Gastrocnemius medialis (tissue), 4 donors: ENCODE results near the gene KCNIP1. TPM values are rescaled to one million over a fixed set of nuclear protein-coding genes. Genes with fewer than 3 reads are reported as not detected.

Experiments used
- ATAC-seq, 2 donors: fragments of 150-250 bp; one replicate each; pipeline ENCODE4 v1.9.1; 2016
- DNase-seq, 2 donors: peaks; one replicate each; pipeline ENCODE4 v3.0.0-alpha.2; 2019
- H3K27ac ChIP-seq, 4 donors: fragments of 200-600 bp; sonication (generic); 1 replicate in 1 of 4; 2 replicates in 3 of 4; pipeline ENCODE4 v1.5.1; 2016 to 2018; ENCODE audit warnings: mild to moderate bottlenecking in 2 of 4, moderate library complexity in 1 of 4
- H3K27me3 ChIP-seq, 3 donors: fragments of 200-600 bp; sonication (generic) in 2 of 3; 1 replicate in 1 of 3; 2 replicates in 2 of 3; pipeline versions ENCODE4 v1.5.1 to v1.6.0; 2016 to 2019; ENCODE audit warnings: mild to moderate bottlenecking in 1 of 3, moderate library complexity in 1 of 3
- H3K36me3 ChIP-seq, 2 donors: fragments of 200-600 bp; sonication (generic) in 1 of 2; one replicate each; pipeline ENCODE4 v1.5.1; 2017 to 2018
- H3K4me1 ChIP-seq, 2 donors: fragments of 200-600 bp; sonication (generic) in 1 of 2; one replicate each; pipeline ENCODE4 v1.5.1; 2016 to 2017; ENCODE audit warnings: mild to moderate bottlenecking in 2 of 2
- H3K4me3 ChIP-seq, 4 donors: fragments of 200-600 bp; sonication (generic) in 3 of 4; 1 replicate in 1 of 4; 2 replicates in 3 of 4; pipeline ENCODE4 v1.5.1; 2016 to 2019; ENCODE audit warnings: mild to moderate bottlenecking in 2 of 4
- H3K9me3 ChIP-seq, 3 donors: fragments of 200-600 bp; sonication (generic) in 2 of 3; 1 replicate in 1 of 3; 2 replicates in 2 of 3; pipeline ENCODE4 v1.5.1; 2016 to 2019
- CTCF ChIP-seq, 5 experiments: fragments of 450-650 bp in 3 of 5; fragments of 200-600 bp in 2 of 5; sonication (generic) in 2 of 5; IDR thresholded peaks in 4 of 5; conservative IDR thresholded peaks in 1 of 5; 1 replicate in 4 of 5; 2 replicates in 1 of 5; pipeline ENCODE4 v1.5.1; 2016 to 2019; ENCODE audit warnings: antibody characterized with exemption in 5 of 5, mild to moderate bottlenecking in 3 of 5, moderate library complexity in 3 of 5
- POLR2A ChIP-seq, 2 donors: fragments of 450-650 bp; IDR thresholded peaks; one replicate each; pipeline ENCODE4 v1.6.1; 2017; ENCODE audit warnings: antibody characterized with exemption in 2 of 2, mild to moderate bottlenecking in 2 of 2, moderate library complexity in 2 of 2
- in situ Hi-C, 4 donors: fragments of 200-750 bp; cut with MboI; loops; one replicate each; pipeline versions ENCODE4 v1.15.0 to v1.8.0; 2017; ENCODE audit warnings: low sequenced_read_pairs in 4 of 4
- intact Hi-C: fragments of 100-400 bp; cut with DNase I; formaldehyde crosslinking; loops from one replicate; pipeline ENCODE4 v1.15.1; 2023; ENCODE audit warnings: low total_unique reads
- total RNA-seq, 4 donors: library from RNA; depleted of rRNA; stranded (reverse); fragments of >200 nt; gene quantifications; one replicate each; pipeline versions ENCODE4 v1.1.0 to v1.2.3, GENCODE V29; 2016

Gene KCNIP1
- total RNA-seq, 4 donors from 2014 or later = not detected

GRCh38 chr5:170585273-170585948 lies 81.6 kb downstream of the KCNIP1 start:
- DNase-seq = no peak
- Histone ChIP-seq H3K27ac (no peak overlapping the region), H3K9me3 (no peaks in the 10 kb centered on the region), H3K36me3 (no peaks in the 10 kb centered on the region), H3K27me3 (no peaks in the 10 kb centered on the region), H3K4me1 (no peaks in the 10 kb centered on the region), H3K4me3 (no peak overlapping the region)
- TF ChIP-seq POLR2A (IDR thresholded peaks at IDR 0.05) (no peak), CTCF (IDR thresholded peaks at IDR 0.05 in 4 of 5, conservative IDR thresholded peaks at IDR 0.05 in 1 of 5) (no peak)
- in situ Hi-C loops (no loop called here), intact Hi-C loops (no loop called here)
- no peak for ATAC-seq

DNA sequence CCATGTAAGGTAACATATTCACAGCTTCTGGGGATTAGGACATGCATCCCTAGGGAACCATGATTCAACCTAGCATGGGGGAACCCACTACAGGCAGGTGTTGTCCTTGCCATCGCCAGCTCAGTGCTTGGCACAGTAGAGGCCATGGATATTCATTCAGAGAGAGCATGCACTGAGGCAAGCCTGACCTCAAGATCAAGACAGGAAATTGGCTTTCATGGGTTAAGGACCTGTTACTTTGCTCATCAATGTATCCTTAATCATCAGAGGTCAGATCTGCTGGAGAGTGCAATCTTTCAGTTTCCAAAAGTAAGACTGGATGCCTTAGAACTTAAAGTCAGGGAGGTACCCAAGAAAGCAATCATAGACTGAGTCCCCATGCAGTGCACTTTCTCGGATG lies 84.0 kb downstream of the KCNIP1 start:
- no peak for ATAC-seq
- no peaks in the 10 kb centered on the region for H3K4me1 ChIP-seq
- H3K9me3 ChIP-seq = no peaks in the 10 kb centered on the region
- TF ChIP-seq POLR2A (IDR thresholded peaks at IDR 0.05) = no peak
- TF ChIP-seq CTCF (IDR thresholded peaks at IDR 0.05 in 4 of 5, conservative IDR thresholded peaks at IDR 0.05 in 1 of 5) = no peak
- no peak overlapping the region for H3K4me3 ChIP-seq
- in situ Hi-C loops (no loop called here), intact Hi-C loops (no loop called here)
- no peaks in the 10 kb centered on the region for H3K36me3 ChIP-seq
- DNase-seq = no peak
- H3K27ac ChIP-seq = no peak overlapping the region
- no peaks in the 10 kb centered on the region for H3K27me3 ChIP-seq

DNA sequence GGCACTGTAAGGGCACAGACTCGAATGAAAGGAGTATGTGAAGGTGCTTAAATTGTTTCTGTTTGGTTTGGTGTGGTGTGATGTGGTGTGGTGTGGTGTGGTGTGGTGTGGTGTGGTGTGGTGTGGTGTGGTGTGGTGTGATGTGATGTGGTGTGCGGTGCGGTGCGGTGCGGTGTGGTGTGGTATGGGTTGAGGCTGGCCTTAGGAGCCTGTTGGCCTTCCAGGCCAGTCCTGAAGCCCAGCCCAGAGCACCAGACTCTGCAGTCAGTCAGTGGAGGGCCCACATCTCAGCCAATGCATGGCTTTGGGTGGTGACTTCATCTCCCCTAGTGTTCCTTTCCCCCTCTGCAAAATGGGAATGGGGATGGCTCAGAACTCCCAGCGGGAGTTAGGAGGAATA lies 85.8 kb downstream of the KCNIP1 start:
- DNase-seq (no peak), ATAC-seq (no peak)
- H3K9me3 ChIP-seq = no peaks in the 10 kb centered on the region
- in situ Hi-C loops (no loop called here), intact Hi-C loops (no loop called here)
- TF ChIP-seq POLR2A (IDR thresholded peaks at IDR 0.05) = no peak
- no peak for TF ChIP-seq CTCF (IDR thresholded peaks at IDR 0.05 in 4 of 5, conservative IDR thresholded peaks at IDR 0.05 in 1 of 5)
- H3K4me1 ChIP-seq = no peaks in the 10 kb centered on the region
- no peak overlapping the region for H3K4me3 ChIP-seq
- H3K27me3 ChIP-seq = no peaks in the 10 kb centered on the region
- no peaks in the 10 kb centered on the region for H3K36me3 ChIP-seq
- no peak overlapping the region for H3K27ac ChIP-seq

GRCh38 chr5:170590566-170590965 lies 86.7 kb downstream of the KCNIP1 start:
- Histone ChIP-seq H3K27ac (no peak overlapping the region), H3K4me3 (no peak overlapping the region), H3K36me3 (no peaks in the 10 kb centered on the region), H3K4me1 (no peaks in the 10 kb centered on the region), H3K9me3 (no peaks in the 10 kb centered on the region), H3K27me3 (no peaks in the 10 kb centered on the region)
- no peak for TF ChIP-seq CTCF (IDR thresholded peaks at IDR 0.05 in 4 of 5, conservative IDR thresholded peaks at IDR 0.05 in 1 of 5)
- TF ChIP-seq POLR2A (IDR thresholded peaks at IDR 0.05) = no peak
- intact Hi-C loops = no loop called here
- DNase-seq = no peak
- in situ Hi-C loops = no loop called here
- ATAC-seq = no peak

DNA sequence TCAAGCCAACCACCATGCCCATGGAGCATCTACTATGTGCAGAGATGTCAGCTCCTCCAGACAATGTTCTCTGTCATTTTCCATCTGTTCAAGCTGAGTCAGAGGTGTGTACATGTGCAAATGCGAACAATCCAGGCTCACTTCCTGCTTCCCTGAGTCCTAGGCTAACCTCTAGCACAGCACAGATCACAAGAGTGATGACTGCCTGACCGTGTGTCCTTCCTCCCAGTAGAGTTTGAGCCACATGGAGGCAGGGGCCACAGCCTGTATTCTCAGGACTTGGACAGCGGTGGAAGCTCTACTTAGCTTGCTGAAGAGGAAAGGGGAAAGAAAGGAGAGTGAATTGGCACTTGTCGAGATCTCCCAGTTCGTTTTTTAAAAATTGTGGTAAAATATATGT lies 87.2 kb downstream of the KCNIP1 start:
- intact Hi-C loops (no loop called here), in situ Hi-C loops (no loop called here)
- Histone ChIP-seq H3K9me3 (no peaks in the 10 kb centered on the region), H3K27me3 (no peaks in the 10 kb centered on the region), H3K4me3 (no peak overlapping the region), H3K4me1 (no peaks in the 10 kb centered on the region), H3K27ac (no peak overlapping the region), H3K36me3 (no peaks in the 10 kb centered on the region)
- DNase-seq = no peak
- TF ChIP-seq CTCF (IDR thresholded peaks at IDR 0.05 in 4 of 5, conservative IDR thresholded peaks at IDR 0.05 in 1 of 5) = no peak
- no peak for ATAC-seq
